Neural crest cell (in vitro differentiated cells): ENCODE results near the gene RBM26. TPM values are rescaled to one million over a fixed set of nuclear protein-coding genes. Genes with fewer than 3 reads are reported as not detected.
"Not testable (repeated sequence)": the region's sequence is repeated elsewhere in the genome, so short reads cannot be mapped to it uniquely, and the experiment has no call there.

Experiments
- DNase-seq: peaks from one replicate; pipeline ENCODE4 v3.0.0; 2021; ENCODE audit warnings: low read depth, mixed read lengths, low spot score
- H3K27ac Mint-ChIP-seq: one replicate; pipeline ENCODE4 v1.8.0; 2021; ENCODE audit warnings: mild to moderate bottlenecking, mixed read lengths; ENCODE audit not compliant: unreplicated experiment
- H3K27me3 Mint-ChIP-seq: 2 replicates; pipeline ENCODE4 v1.8.0; 2021; ENCODE audit warnings: low read depth, mild to moderate bottlenecking, mixed read lengths
- H3K36me3 Mint-ChIP-seq: 2 replicates; pipeline ENCODE4 v1.8.0; 2021; ENCODE audit warnings: low read depth, mild to moderate bottlenecking, mixed read lengths
- H3K4me1 Mint-ChIP-seq: 2 replicates; pipeline ENCODE4 v1.8.0; 2021; ENCODE audit warnings: mixed read lengths
- H3K4me3 Mint-ChIP-seq: one replicate; pipeline ENCODE4 v1.8.0; 2021; ENCODE audit warnings: mild to moderate bottlenecking, mixed read lengths
- H3K9me3 Mint-ChIP-seq: 2 replicates; pipeline ENCODE4 v1.8.0; 2021; ENCODE audit warnings: mixed read lengths
- CTCF ChIP-seq: fragments of 200-600 bp; sonication (generic); conservative IDR thresholded peaks from 2 replicates; pipeline ENCODE4 v1.5.0; 2021; ENCODE audit warnings: antibody characterized with exemption, mild to moderate bottlenecking
- total RNA-seq: library from RNA; stranded (reverse); gene quantifications from 2 replicates; pipeline ENCODE4 v1.2.1, GENCODE V29; 2021

The RBM26 gene
- total RNA-seq, 1 donor from 2014 or later = 78.1 TPM

GRCh38 chr13:79361299-79361698, 44.8 kb downstream of the RBM26 start:
- Mint-ChIP-seq H3K27ac (no peak overlapping the region), H3K27me3 (no peaks in the 10 kb centered on the region), H3K4me1 (no peaks in the 10 kb centered on the region), H3K4me3 (no peak overlapping the region), H3K36me3 (peaks cover 24% of the 10 kb centered on the region), H3K9me3 (no peaks in the 10 kb centered on the region)
- no peak for TF ChIP-seq CTCF
- no peak for DNase-seq

GRCh38 chr13:79360095-79360494, 46.0 kb downstream of the RBM26 start:
- peaks cover 25% of the 10 kb centered on the region for H3K36me3 Mint-ChIP-seq
- no peak for TF ChIP-seq CTCF
- no peaks in the 10 kb centered on the region for H3K27me3 Mint-ChIP-seq
- H3K4me3 Mint-ChIP-seq = no peak overlapping the region
- no peak for DNase-seq
- no peaks in the 10 kb centered on the region for H3K9me3 Mint-ChIP-seq
- no peak overlapping the region for H3K27ac Mint-ChIP-seq
- H3K4me1 Mint-ChIP-seq = no peaks in the 10 kb centered on the region

- no peak for TF ChIP-seq CTCF
- Mint-ChIP-seq H3K4me3 (no peak overlapping the region), H3K27ac (no peak overlapping the region), H3K9me3 (no peaks in the 10 kb centered on the region), H3K36me3 (peaks cover 25% of the 10 kb centered on the region), H3K27me3 (no peaks in the 10 kb centered on the region), H3K4me1 (no peaks in the 10 kb centered on the region)
- DNase-seq = no peak
These were observed 47.0 kb downstream of the RBM26 start for GRCh38 chr13:79359064-79359463.

GRCh38 chr13:79354285-79354684, 51.8 kb downstream of the RBM26 start:
- Mint-ChIP-seq H3K9me3 (no peaks in the 10 kb centered on the region), H3K36me3 (peaks cover 16% of the 10 kb centered on the region), H3K27ac (no peak overlapping the region), H3K27me3 (no peaks in the 10 kb centered on the region), H3K4me3 (no peak overlapping the region), H3K4me1 (no peaks in the 10 kb centered on the region)
- no peak for TF ChIP-seq CTCF
- no peak for DNase-seq

GRCh38 chr13:79353693-79354092, 52.4 kb downstream of the RBM26 start:
- DNase-seq = no peak
- Mint-ChIP-seq H3K9me3 (no peaks in the 10 kb centered on the region), H3K27me3 (no peaks in the 10 kb centered on the region), H3K4me1 (no peaks in the 10 kb centered on the region), H3K27ac (no peak overlapping the region), H3K4me3 (no peak overlapping the region), H3K36me3 (peaks cover 11% of the 10 kb centered on the region)
- no peak for TF ChIP-seq CTCF

GRCh38 chr13:79352107-79352506, 53.9 kb downstream of the RBM26 start:
- H3K36me3 Mint-ChIP-seq = peaks cover 6% of the 10 kb centered on the region
- no peaks in the 10 kb centered on the region for H3K27me3 Mint-ChIP-seq
- DNase-seq = no peak

GRCh38 chr13:79349608-79350007, 56.4 kb downstream of the RBM26 start:
- H3K36me3 Mint-ChIP-seq, H3K9me3 Mint-ChIP-seq, H3K27me3 Mint-ChIP-seq, H3K27ac Mint-ChIP-seq, DNase-seq, H3K4me3 Mint-ChIP-seq, H3K4me1 Mint-ChIP-seq: not testable (repeated sequence)

More at GRCh38 chr13:79352107-79352506, 53.9 kb downstream of the RBM26 start:
- Mint-ChIP-seq H3K4me1 (no peaks in the 10 kb centered on the region), H3K9me3 (no peaks in the 10 kb centered on the region), H3K4me3 (no peak overlapping the region), H3K27ac (no peak overlapping the region)
- no peak for TF ChIP-seq CTCF
